HCT116 (cell line): ENCODE measurements around the gene NXPH1. TPM values are rescaled to one million over a fixed set of nuclear protein-coding genes. Genes with fewer than 3 reads are reported as not detected.

Experiments
- ATAC-seq: fragments of 200-7000 bp; cut with Tn5 transposase; 2 replicates; pipeline ENCODE4 v1.9.1; 2020; ENCODE audit warnings: mild to moderate bottlenecking, moderate library complexity
- BruUV-seq: library from RNA; stranded (reverse); fragments of 400-500 nt; replicated peaks from 2 replicates; lab custom pipeline; 2021; lab: Mats Ljungman, UMichigan
- CTCF ChIA-PET: fragments of 300-600 bp; sonication (Branson Sonifier 250); formaldehyde crosslinking; loops from one replicate; lab custom pipeline; 2021; ENCODE audit warnings: antibody characterized with exemption; lab: Charles Lee
- POLR2A ChIA-PET: fragments of 300-600, 350-600 bp; sonication (Branson Sonifier 250); formaldehyde crosslinking; loops from one replicate; lab custom pipeline; 2021; ENCODE audit warnings: antibody characterized with exemption; lab: Charles Lee
- RAD21 ChIA-PET, 2 experiments: fragments of 300-600 bp; sonication (Branson Sonifier 250); formaldehyde crosslinking; loops; one replicate each; lab custom pipeline; 2023; ENCODE audit warnings: low total read pairs in 2 of 2; ENCODE audit not compliant: uncharacterized antibody in 2 of 2, unreplicated experiment in 2 of 2, low non-redundant PET in 1 of 2; lab: Charles Lee
- DNase-seq: peaks from one replicate; pipeline ENCODE4 v3.0.0-alpha.2; 2010; ENCODE audit warnings: low read depth, low spot score
- H2AFZ ChIP-seq: fragments of 200-600 bp; shearing (Covaris generic), sonication (generic); 2 replicates; pipeline ENCODE4 v1.6.1; 2017; ENCODE audit warnings: low read depth, mixed run types, mixed read lengths, antibody characterized with exemption, low read length; ENCODE audit not compliant: poor library complexity, severe bottlenecking
- H3K27ac ChIP-seq: 2 replicates; pipeline ENCODE4 v1.5.1; 2012; ENCODE audit warnings: low read depth, low read length
- H3K27me3 ChIP-seq: fragments of 200-600 bp; sonication (generic); 2 replicates; pipeline ENCODE4 v1.6.1; 2016; ENCODE audit warnings: mixed run types, low read length, mixed read lengths; ENCODE audit not compliant: insufficient read depth
- H3K36me3 ChIP-seq, 2 experiments: fragments of 200-500 bp in 1 of 2; fragments of 200-600 bp in 1 of 2; sonication (Bioruptor generic) in 1 of 2; sonication (generic) in 1 of 2; 2 replicates each; pipeline versions ENCODE4 v1.5.1 to v1.6.1; 2014 to 2016; ENCODE audit warnings: low read length in 2 of 2, inconsistent platforms in 1 of 2, mixed read lengths in 1 of 2, mixed run types in 1 of 2; ENCODE audit not compliant: insufficient read depth in 2 of 2, control insufficient read depth in 1 of 2
- H3K4me1 ChIP-seq, 2 experiments: fragments of 200-600 bp in 1 of 2; sonication (generic) in 1 of 2; 2 replicates each; pipeline versions ENCODE4 v1.5.1 to v1.6.1; 2012 to 2017; ENCODE audit warnings: low read length in 2 of 2, inconsistent platforms in 1 of 2, mild to moderate bottlenecking in 1 of 2, mixed read lengths in 1 of 2, mixed run types in 1 of 2, moderate library complexity in 1 of 2; ENCODE audit not compliant: insufficient read depth in 2 of 2, control insufficient read depth in 1 of 2
- H3K4me2 ChIP-seq: fragments of 200-600 bp; sonication (generic); 2 replicates; pipeline ENCODE4 v1.6.1; 2017; ENCODE audit warnings: mixed run types, low read length, mixed read lengths
- H3K4me3 ChIP-seq, 2 experiments: fragments of 200-600 bp in 1 of 2; sonication (generic) in 1 of 2; replicated peaks in 1 of 2; 2 replicates each; pipeline ENCODE4 v1.5.1; 2011 to 2016; ENCODE audit warnings: low read length in 2 of 2, control low read depth in 1 of 2, low read depth in 1 of 2, mild to moderate bottlenecking in 1 of 2, mixed read lengths in 1 of 2, mixed run types in 1 of 2
- H3K79me2 ChIP-seq: fragments of 200-600 bp; sonication (generic); 2 replicates; pipeline ENCODE4 v1.6.1; 2017; ENCODE audit warnings: mild to moderate bottlenecking, mixed run types, low read length, moderate library complexity, mixed read lengths; ENCODE audit not compliant: insufficient read depth
- H3K9ac ChIP-seq: fragments of 200-600 bp; sonication (generic); 2 replicates; pipeline ENCODE4 v1.6.1; 2016; ENCODE audit warnings: low read length, mixed read lengths
- H3K9me2 ChIP-seq: fragments of 200-600 bp; sonication (generic), shearing (Covaris generic); 2 replicates; pipeline ENCODE4 v1.6.1; 2017; ENCODE audit warnings: mixed run types, mild to moderate bottlenecking, moderate library complexity; ENCODE audit not compliant: insufficient read depth
- H3K9me3 ChIP-seq, 2 experiments: fragments of 200-500 bp in 1 of 2; fragments of 200-600 bp in 1 of 2; sonication (Bioruptor generic) in 1 of 2; sonication (generic) in 1 of 2; 2 replicates each; pipeline ENCODE4 v1.6.1; 2014 to 2017; ENCODE audit warnings: low read length in 2 of 2, mixed read lengths in 2 of 2, inconsistent platforms in 1 of 2, low read depth in 1 of 2, mild to moderate bottlenecking in 1 of 2, mixed run types in 1 of 2, moderate library complexity in 1 of 2; ENCODE audit not compliant: control insufficient read depth in 1 of 2, insufficient read depth in 1 of 2
- H4K20me1 ChIP-seq: fragments of 200-600 bp; sonication (generic), shearing (Covaris generic); 2 replicates; pipeline ENCODE4 v1.6.1; 2017; ENCODE audit warnings: mixed run types, mild to moderate bottlenecking, moderate library complexity; ENCODE audit not compliant: insufficient read depth
- CBX3 ChIP-seq: IDR thresholded peaks from 2 replicates; pipeline ENCODE4 v1.6.1; 2012; ENCODE audit warnings: low read depth
- CEBPB ChIP-seq: IDR thresholded peaks from 2 replicates; pipeline ENCODE4 v1.6.1; 2012; ENCODE audit warnings: low read depth
- EGR1 ChIP-seq: IDR thresholded peaks from 2 replicates; pipeline ENCODE4 v1.6.1; 2012; ENCODE audit warnings: low read depth
- ELF1 ChIP-seq: IDR thresholded peaks from 2 replicates; pipeline ENCODE4 v1.6.1; 2012; ENCODE audit warnings: low read depth, borderline replicate concordance
- EZH2 ChIP-seq: fragments of 200-600 bp; sonication (generic); IDR thresholded peaks from 2 replicates; pipeline ENCODE4 v1.6.1; 2017; ENCODE audit warnings: antibody characterized with exemption, mixed run types
- EZH2phosphoT487 ChIP-seq: fragments of 200-600 bp; IDR thresholded peaks from 2 replicates; pipeline ENCODE4 v1.6.1; 2018; ENCODE audit warnings: antibody characterized with exemption, borderline replicate concordance
- FOSL1 ChIP-seq: IDR thresholded peaks from 2 replicates; pipeline ENCODE4 v1.6.1; 2012; ENCODE audit warnings: low read depth
- JUND ChIP-seq: IDR thresholded peaks from 2 replicates; pipeline ENCODE4 v1.6.1; 2012
- POLR2A ChIP-seq: IDR thresholded peaks from 2 replicates; pipeline ENCODE4 v1.7.0; 2011; ENCODE audit warnings: borderline replicate concordance; ENCODE audit not compliant: insufficient read depth, insufficient read length; ENCODE audit errors: extremely low read depth
- POLR2AphosphoS5 ChIP-seq: IDR thresholded peaks from 2 replicates; pipeline ENCODE4 v1.6.1; 2011; ENCODE audit warnings: mild to moderate bottlenecking, low read depth, low read length, moderate library complexity
- RAD21 ChIP-seq: IDR thresholded peaks from 2 replicates; pipeline ENCODE4 v1.6.1; 2012; ENCODE audit warnings: low read depth, mild to moderate bottlenecking
- SIN3A ChIP-seq: IDR thresholded peaks from 2 replicates; pipeline ENCODE4 v1.6.1; 2012; ENCODE audit warnings: low read depth
- SRF ChIP-seq: IDR thresholded peaks from 2 replicates; pipeline ENCODE4 v1.6.1; 2012; ENCODE audit warnings: low read depth
- ZFX ChIP-seq: fragments of 450-650 bp; IDR thresholded peaks from 2 replicates; pipeline ENCODE4 v1.6.1; 2017
- ZNF274 ChIP-seq: fragments of 200-500 bp; sonication (Bioruptor generic); IDR thresholded peaks from 2 replicates; pipeline ENCODE4 v1.6.1; 2014; ENCODE audit warnings: mild to moderate bottlenecking, low read depth, low read length, inconsistent platforms
- intact Hi-C: fragments of 100-400 bp; cut with micrococcal nuclease; formaldehyde crosslinking; loops from 2 replicates; pipeline ENCODE4 v1.10.0; 2022
- total RNA-seq: library from RNA; stranded (reverse); gene quantifications from one replicate; pipeline ENCODE4 v1.2.1, GENCODE V29; 2021; ENCODE audit not compliant: unreplicated experiment
- TF ChIP-seq, protein P1 (sequence below): IDR thresholded peaks from 2 replicates; pipeline ENCODE4 v1.6.1; 2012; ENCODE audit warnings: low read depth
- TF ChIP-seq, protein P2 (sequence below), 3 experiments: fragments of 200-600 bp in 1 of 3; sonication (generic) in 1 of 3; IDR thresholded peaks in 2 of 3; conservative IDR thresholded peaks in 1 of 3; 2 replicates each; pipeline ENCODE4 v1.5.1; 2012 to 2017; ENCODE audit warnings: low read depth in 2 of 3, low read length in 2 of 3, antibody characterized with exemption in 1 of 3, borderline replicate concordance in 1 of 3, control low read depth in 1 of 3, mild to moderate bottlenecking in 1 of 3, mixed read lengths in 1 of 3, mixed run types in 1 of 3, moderate library complexity in 1 of 3; ENCODE audit not compliant: insufficient read depth in 1 of 3

NXPH1 gene
- total RNA-seq, 1 experiment from 2014 or later, result 0.17 TPM

DNA sequence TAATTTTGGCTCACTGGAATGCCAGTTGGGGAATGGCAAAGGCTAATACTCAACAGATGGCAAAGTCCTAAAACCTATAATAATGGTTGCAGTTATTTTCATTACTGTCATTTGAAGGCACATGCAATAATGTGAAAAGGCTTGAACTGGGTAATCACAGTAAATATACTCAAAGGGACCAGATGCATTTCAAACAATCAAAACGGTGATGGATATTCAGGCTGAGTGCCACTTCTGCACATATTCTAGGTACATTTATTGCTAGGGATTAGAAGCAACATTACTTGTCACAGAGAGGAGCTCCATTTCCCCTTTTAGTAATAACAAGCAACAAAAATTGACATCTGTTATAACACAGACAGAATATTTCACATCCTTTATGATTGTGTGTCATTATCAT is 171.8 kb downstream of the NXPH1 start:
- DNase-seq (no peak), ATAC-seq (no peak)
- Histone ChIP-seq H3K4me1 (no peaks in the 10 kb centered on the region), H3K4me3 (no peak overlapping the region), H3K36me3 (no peaks in the 10 kb centered on the region), H3K27me3 (no peaks in the 10 kb centered on the region), H3K9ac (no peak overlapping the region), H3K79me2 (no peaks in the 10 kb centered on the region), H2AFZ (no peak overlapping the region), H4K20me1 (no peaks in the 10 kb centered on the region), H3K4me2 (no peak overlapping the region), H3K27ac (no peak overlapping the region), H3K9me2 (no peaks in the 10 kb centered on the region), H3K9me3 (no peaks in the 10 kb centered on the region)
- RAD21 ChIA-PET, result no interaction called here
- BruUV-seq, result no TSS peak
- CTCF ChIA-PET, result no interaction called here
- TF ChIP-seq EZH2, result no peak
- TF ChIP-seq, protein P1, sequence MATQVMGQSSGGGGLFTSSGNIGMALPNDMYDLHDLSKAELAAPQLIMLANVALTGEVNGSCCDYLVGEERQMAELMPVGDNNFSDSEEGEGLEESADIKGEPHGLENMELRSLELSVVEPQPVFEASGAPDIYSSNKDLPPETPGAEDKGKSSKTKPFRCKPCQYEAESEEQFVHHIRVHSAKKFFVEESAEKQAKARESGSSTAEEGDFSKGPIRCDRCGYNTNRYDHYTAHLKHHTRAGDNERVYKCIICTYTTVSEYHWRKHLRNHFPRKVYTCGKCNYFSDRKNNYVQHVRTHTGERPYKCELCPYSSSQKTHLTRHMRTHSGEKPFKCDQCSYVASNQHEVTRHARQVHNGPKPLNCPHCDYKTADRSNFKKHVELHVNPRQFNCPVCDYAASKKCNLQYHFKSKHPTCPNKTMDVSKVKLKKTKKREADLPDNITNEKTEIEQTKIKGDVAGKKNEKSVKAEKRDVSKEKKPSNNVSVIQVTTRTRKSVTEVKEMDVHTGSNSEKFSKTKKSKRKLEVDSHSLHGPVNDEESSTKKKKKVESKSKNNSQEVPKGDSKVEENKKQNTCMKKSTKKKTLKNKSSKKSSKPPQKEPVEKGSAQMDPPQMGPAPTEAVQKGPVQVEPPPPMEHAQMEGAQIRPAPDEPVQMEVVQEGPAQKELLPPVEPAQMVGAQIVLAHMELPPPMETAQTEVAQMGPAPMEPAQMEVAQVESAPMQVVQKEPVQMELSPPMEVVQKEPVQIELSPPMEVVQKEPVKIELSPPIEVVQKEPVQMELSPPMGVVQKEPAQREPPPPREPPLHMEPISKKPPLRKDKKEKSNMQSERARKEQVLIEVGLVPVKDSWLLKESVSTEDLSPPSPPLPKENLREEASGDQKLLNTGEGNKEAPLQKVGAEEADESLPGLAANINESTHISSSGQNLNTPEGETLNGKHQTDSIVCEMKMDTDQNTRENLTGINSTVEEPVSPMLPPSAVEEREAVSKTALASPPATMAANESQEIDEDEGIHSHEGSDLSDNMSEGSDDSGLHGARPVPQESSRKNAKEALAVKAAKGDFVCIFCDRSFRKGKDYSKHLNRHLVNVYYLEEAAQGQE, result no peak
- TF ChIP-seq POLR2A, result no peak
- TF ChIP-seq ELF1, result no peak
- TF ChIP-seq CBX3, result no peak
- no peak for TF ChIP-seq SRF
- no peak for TF ChIP-seq CEBPB
- TF ChIP-seq EZH2phosphoT487, result no peak
- TF ChIP-seq RAD21, result no peak
- TF ChIP-seq ZFX, result no peak
- TF ChIP-seq ZNF274, result no peak
- TF ChIP-seq JUND, result no peak
- no peak for TF ChIP-seq EGR1
- no peak for TF ChIP-seq FOSL1
- TF ChIP-seq SIN3A, result no peak
- no peak for TF ChIP-seq POLR2AphosphoS5
- TF ChIP-seq, protein P2, sequence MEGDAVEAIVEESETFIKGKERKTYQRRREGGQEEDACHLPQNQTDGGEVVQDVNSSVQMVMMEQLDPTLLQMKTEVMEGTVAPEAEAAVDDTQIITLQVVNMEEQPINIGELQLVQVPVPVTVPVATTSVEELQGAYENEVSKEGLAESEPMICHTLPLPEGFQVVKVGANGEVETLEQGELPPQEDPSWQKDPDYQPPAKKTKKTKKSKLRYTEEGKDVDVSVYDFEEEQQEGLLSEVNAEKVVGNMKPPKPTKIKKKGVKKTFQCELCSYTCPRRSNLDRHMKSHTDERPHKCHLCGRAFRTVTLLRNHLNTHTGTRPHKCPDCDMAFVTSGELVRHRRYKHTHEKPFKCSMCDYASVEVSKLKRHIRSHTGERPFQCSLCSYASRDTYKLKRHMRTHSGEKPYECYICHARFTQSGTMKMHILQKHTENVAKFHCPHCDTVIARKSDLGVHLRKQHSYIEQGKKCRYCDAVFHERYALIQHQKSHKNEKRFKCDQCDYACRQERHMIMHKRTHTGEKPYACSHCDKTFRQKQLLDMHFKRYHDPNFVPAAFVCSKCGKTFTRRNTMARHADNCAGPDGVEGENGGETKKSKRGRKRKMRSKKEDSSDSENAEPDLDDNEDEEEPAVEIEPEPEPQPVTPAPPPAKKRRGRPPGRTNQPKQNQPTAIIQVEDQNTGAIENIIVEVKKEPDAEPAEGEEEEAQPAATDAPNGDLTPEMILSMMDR (IDR thresholded peaks at IDR 0.05 in 2 of 3, conservative IDR thresholded peaks at IDR 0.05 in 1 of 3; ENCODE audit: borderline replicate concordance in 1 of 3, insufficient read depth in 1 of 3, low read depth in 2 of 3, low read length in 2 of 3), result no peak
- intact Hi-C loops, result no loop called here
- POLR2A ChIA-PET, result no interaction called here
